Esophagus squamous epithelium (tissue), 4 donors: ENCODE data around the gene SHKBP1.

Experiments
- POLR2A ChIP-seq, 4 donors: fragments of 450-650 bp; IDR thresholded peaks; one replicate each; pipeline ENCODE4 v1.6.1; 2017; ENCODE audit warnings: antibody characterized with exemption in 4 of 4, mild to moderate bottlenecking in 4 of 4, moderate library complexity in 3 of 4
- TF ChIP-seq, protein P1 (sequence below), 6 experiments: fragments of 450-650 bp in 4 of 6; fragments of 200-600 bp in 2 of 6; sonication (generic) in 2 of 6; IDR thresholded peaks; one replicate each; pipeline ENCODE4 v1.5.1; 2016 to 2019; ENCODE audit warnings: antibody characterized with exemption in 6 of 6, mild to moderate bottlenecking in 4 of 6, moderate library complexity in 4 of 6

DNA sequence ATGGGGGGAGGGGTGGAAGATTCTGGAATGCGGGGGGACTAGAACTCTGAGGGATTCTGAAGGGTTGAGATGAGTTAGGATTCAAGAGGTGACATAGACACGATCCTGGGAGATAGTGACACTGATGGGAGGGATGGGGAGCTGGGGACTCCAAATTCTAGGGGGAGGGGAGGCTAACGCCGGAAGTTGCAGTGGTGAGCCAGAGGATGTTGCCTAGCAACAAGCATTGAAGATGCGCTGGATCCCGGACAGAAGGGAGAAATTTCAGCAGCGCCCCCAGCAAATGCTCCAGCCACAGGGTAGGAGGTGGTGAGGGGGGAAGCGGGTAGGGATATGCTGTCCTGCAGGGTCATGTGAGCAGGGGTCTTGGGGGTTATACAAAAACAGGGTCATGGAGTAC lies 17.6 kb downstream of the SHKBP1 start:
- TF ChIP-seq, protein P1, sequence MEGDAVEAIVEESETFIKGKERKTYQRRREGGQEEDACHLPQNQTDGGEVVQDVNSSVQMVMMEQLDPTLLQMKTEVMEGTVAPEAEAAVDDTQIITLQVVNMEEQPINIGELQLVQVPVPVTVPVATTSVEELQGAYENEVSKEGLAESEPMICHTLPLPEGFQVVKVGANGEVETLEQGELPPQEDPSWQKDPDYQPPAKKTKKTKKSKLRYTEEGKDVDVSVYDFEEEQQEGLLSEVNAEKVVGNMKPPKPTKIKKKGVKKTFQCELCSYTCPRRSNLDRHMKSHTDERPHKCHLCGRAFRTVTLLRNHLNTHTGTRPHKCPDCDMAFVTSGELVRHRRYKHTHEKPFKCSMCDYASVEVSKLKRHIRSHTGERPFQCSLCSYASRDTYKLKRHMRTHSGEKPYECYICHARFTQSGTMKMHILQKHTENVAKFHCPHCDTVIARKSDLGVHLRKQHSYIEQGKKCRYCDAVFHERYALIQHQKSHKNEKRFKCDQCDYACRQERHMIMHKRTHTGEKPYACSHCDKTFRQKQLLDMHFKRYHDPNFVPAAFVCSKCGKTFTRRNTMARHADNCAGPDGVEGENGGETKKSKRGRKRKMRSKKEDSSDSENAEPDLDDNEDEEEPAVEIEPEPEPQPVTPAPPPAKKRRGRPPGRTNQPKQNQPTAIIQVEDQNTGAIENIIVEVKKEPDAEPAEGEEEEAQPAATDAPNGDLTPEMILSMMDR (IDR thresholded peaks at IDR 0.05): no peak
- TF ChIP-seq POLR2A (IDR thresholded peaks at IDR 0.05): no peak
